Kidney (tissue), 14 donors: ENCODE results near the gene GPC6. TPM values are rescaled to one million over a fixed set of nuclear protein-coding genes. Genes with fewer than 3 reads are reported as not detected.

Experiments
- DNase-seq, 5 donors: peaks; one replicate each; pipeline ENCODE4 v3.0.0-alpha.2; 2013 to 2020
- FAIRE-seq: peaks from 2 replicates; lab custom pipeline; 2012; peaks lifted over from hg19 to GRCh38; lab: Jason Lieb, UNC
- H3K27ac ChIP-seq, 2 donors: one replicate each; pipeline ENCODE4 v1.7.0; 2013; ENCODE audit warnings: low read depth in 2 of 2, low read length in 2 of 2, inconsistent platforms in 1 of 2
- H3K27me3 ChIP-seq: one replicate; pipeline ENCODE4 v1.7.1; 2013; ENCODE audit warnings: low read length, inconsistent platforms; ENCODE audit not compliant: control insufficient read depth, insufficient read depth
- H3K36me3 ChIP-seq, 3 donors: one replicate each; pipeline versions ENCODE4 v1.7.0 to v1.7.1; 2013; ENCODE audit warnings: low read length in 3 of 3, control low read depth in 1 of 3, inconsistent platforms in 1 of 3; ENCODE audit not compliant: insufficient read depth in 3 of 3, control insufficient read depth in 2 of 3
- H3K4me1 ChIP-seq, 3 donors: one replicate each; pipeline versions ENCODE4 v1.7.0 to v1.7.1; 2013; ENCODE audit warnings: low read length in 3 of 3, inconsistent platforms in 1 of 3, low read depth in 1 of 3; ENCODE audit not compliant: control insufficient read depth in 2 of 3, insufficient read depth in 2 of 3
- H3K4me3 ChIP-seq, 3 donors: one replicate each; pipeline versions ENCODE4 v1.7.0 to v1.8.1; 2013; ENCODE audit warnings: low read length in 3 of 3, control low read depth in 1 of 3, inconsistent platforms in 1 of 3
- H3K9ac ChIP-seq, 3 donors: one replicate each; pipeline versions ENCODE4 v1.7.0 to v1.7.1; 2013; ENCODE audit warnings: low read length in 3 of 3, control low read depth in 1 of 3, inconsistent platforms in 1 of 3
- H3K9me3 ChIP-seq, 3 donors: one replicate each; pipeline versions ENCODE4 v1.7.0 to v1.7.1; 2013; ENCODE audit warnings: low read length in 3 of 3, control low read depth in 1 of 3, inconsistent platforms in 1 of 3; ENCODE audit not compliant: control insufficient read depth in 2 of 3, insufficient read depth in 1 of 3
- CTCF ChIP-seq: IDR thresholded peaks from 3 replicates; pipeline ENCODE4 v1.5.1; 2012; ENCODE audit warnings: mild to moderate bottlenecking, moderate library complexity, borderline replicate concordance; ENCODE audit not compliant: insufficient read depth; ENCODE audit errors: extremely low read depth
- intact Hi-C: fragments of 100-400 bp; cut with DNase I; formaldehyde crosslinking; loops from one replicate; pipeline ENCODE4 v1.11.1; 2022
- polyA plus RNA-seq: library from polyadenylated mRNA; stranded (reverse); fragments of 350-450 nt; fragmentation: Illumina TruSeq; extraction: RNeasy Lipid Tissue Mini Kit (QIAGEN cat#74804); gene quantifications from one replicate; pipeline ENCODE4 v1.2.3, GENCODE V29; 2014; ENCODE audit warnings: low read depth, low replicate concordance; ENCODE audit not compliant: insufficient read depth
- total RNA-seq: library from RNA; stranded (reverse); fragmentation: NEBNext Ultra II Directional; extraction: Animal tissue kit (Norgen Biotek cat#: 25700); gene quantifications from one replicate; pipeline ENCODE4 v1.2.1, GENCODE V29; 2021
- donor health status: control.
- donor health status: control.
- donor health status: control.
- donor health status: control.
- donor health status: control.
- donor health status: DM: yes; HTN: yes; CAD: no.
- donor health status: Normal renal cell carcinoma (clear cell type).

The GPC6 gene
- total and polyA plus RNA-seq, 2 donors from 2014 or later, result 6.2 to 15.5 TPM

- H3K27ac ChIP-seq, result no peak overlapping the region
- no peaks in the 10 kb centered on the region for H3K27me3 ChIP-seq
- no peak overlapping the region for H3K9ac ChIP-seq
- DNase-seq, result no peak
- peaks cover 0 to 6% (median 0%) of the 10 kb centered on the region in 3 donors for H3K4me1 ChIP-seq
- H3K9me3 ChIP-seq, result no peaks in the 10 kb centered on the region
- no peak for FAIRE-seq
- no peak overlapping the region for H3K4me3 ChIP-seq
- H3K36me3 ChIP-seq, result no peaks in the 10 kb centered on the region
- no peak for TF ChIP-seq CTCF
- intact Hi-C loops, result no loop called here
Measured at GRCh38 chr13:93246069-93246468, 19.5 kb downstream of the GPC6 start.

- Histone ChIP-seq H3K27ac (peak overlapping the region in 1 of 2 donors; percentile 11), H3K36me3 (no peaks in the 10 kb centered on the region), H3K4me3 (peak overlapping the region in 2 of 3 donors; percentile 3 to 26), H3K9me3 (no peaks in the 10 kb centered on the region), H3K9ac (no peak overlapping the region), H3K4me1 (peaks cover 0 to 6% (median 0%) of the 10 kb centered on the region in 3 donors), H3K27me3 (no peaks in the 10 kb centered on the region)
- FAIRE-seq (peak; percentile 35), DNase-seq (peak in 4 of 5 donors; percentile 67 to 79 (median 73))
- TF ChIP-seq CTCF, result peak; percentile 47
- intact Hi-C loops, result no loop called here
Measured at GRCh38 chr13:93248627-93249047, 22.0 kb downstream of the GPC6 start.

- Histone ChIP-seq H3K27ac (no peak overlapping the region), H3K9ac (no peak overlapping the region), H3K36me3 (no peaks in the 10 kb centered on the region), H3K9me3 (no peaks in the 10 kb centered on the region), H3K4me3 (no peak overlapping the region), H3K4me1 (peaks cover 0 to 6% (median 0%) of the 10 kb centered on the region in 3 donors), H3K27me3 (no peaks in the 10 kb centered on the region)
- DNase-seq (no peak), FAIRE-seq (no peak)
- intact Hi-C loops, result no loop called here
- TF ChIP-seq CTCF, result no peak
Measured at GRCh38 chr13:93249364-93250306, 23.0 kb downstream of the GPC6 start.
